ENCODE results near the gene ATP6V0B. TPM values are rescaled to one million over a fixed set of nuclear protein-coding genes. Genes with fewer than 3 reads are reported as not detected.

Gene ATP6V0B
- total RNA-seq, 2 experiments from 2014 or later, result 121 TPM

DNA sequence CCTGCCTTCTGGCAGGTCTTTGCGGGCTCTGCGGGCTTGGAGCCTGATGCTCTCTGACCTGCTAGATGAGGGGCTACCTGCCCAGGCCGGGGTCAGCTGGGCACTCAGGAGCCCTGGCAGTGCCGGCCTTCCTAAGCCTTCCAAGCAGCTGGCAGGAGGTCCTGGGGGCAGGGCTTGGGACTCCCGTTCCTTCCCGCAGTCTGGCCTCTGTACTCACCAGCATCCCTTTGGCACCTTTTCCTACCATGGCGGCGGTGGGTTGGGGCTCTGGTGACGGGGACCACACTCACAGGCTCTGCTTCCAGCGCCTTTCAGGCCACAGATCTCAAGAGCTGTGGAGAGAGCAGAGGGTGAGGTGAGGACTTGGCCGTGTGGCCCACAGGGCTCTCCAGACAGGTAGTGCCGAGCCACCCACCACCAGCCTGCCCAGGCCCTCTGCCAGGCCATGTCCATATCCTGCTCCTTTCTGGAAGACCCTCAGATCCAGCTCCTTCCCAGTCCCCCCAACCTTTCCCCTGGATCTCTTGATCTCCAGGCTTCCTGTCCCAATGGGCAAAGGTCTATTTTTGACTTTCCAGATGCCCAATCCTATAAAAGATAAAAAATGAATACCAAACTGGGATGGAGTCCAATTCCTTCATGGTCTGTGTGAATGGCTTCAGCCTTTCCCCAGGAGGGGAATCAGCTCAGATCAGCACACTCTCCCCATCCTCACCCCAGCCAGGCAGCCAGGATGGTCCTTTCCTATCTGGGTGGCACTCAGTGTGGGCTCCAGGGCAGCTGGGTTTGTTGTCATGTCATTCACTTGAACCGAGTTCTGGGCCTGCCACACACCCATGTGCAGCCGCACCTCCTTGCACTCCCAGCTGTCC, 49.5 kb downstream of the ATP6V0B start:
- ChIA-PET CTCF (interaction anchor here (1.5 kb wide), 1 partner anchor 12 kb away, joined by 9 read pairs; no protein-coding TSS in a partner anchor), POLR2A (no interaction called here)
- Mint-ChIP-seq H3K4me3 (no peak overlapping the region), H3K4me1 (peaks cover 12% of the 10 kb centered on the region), H3K27me3 (no peaks in the 10 kb centered on the region), H3K9me3 (no peaks in the 10 kb centered on the region), H3K36me3 (ENCODE audit: low read depth) (peaks cover 2% of the 10 kb centered on the region), H3K27ac (no peak overlapping the region)
- no peak for DNase-seq

GRCh38 chr1:44024903-44025525, 50.3 kb downstream of the ATP6V0B start:
- ChIA-PET CTCF (interaction anchor here (0.7 to 1.5 kb wide), 2 partner anchors 8 to 11 kb away, joined by 3 to 9 read pairs; no protein-coding TSS in a partner anchor), POLR2A (no interaction called here)
- DNase-seq, result no peak

GRCh38 chr1:44025816-44026215, 51.1 kb downstream of the ATP6V0B start:
- Mint-ChIP-seq H3K27me3 (no peaks in the 10 kb centered on the region), H3K4me3 (no peak overlapping the region), H3K4me1 (peaks cover 17% of the 10 kb centered on the region), H3K36me3 (ENCODE audit: low read depth) (peaks cover 2% of the 10 kb centered on the region), H3K9me3 (no peaks in the 10 kb centered on the region), H3K27ac (no peak overlapping the region)
- ChIA-PET CTCF (interaction anchor here (0.7 to 1.5 kb wide), 2 partner anchors 7 to 10 kb away, joined by 3 to 9 read pairs; no protein-coding TSS in a partner anchor), POLR2A (no interaction called here)
- no peak for DNase-seq

More at GRCh38 chr1:44024903-44025525, 50.3 kb downstream of the ATP6V0B start:
- H3K4me1 Mint-ChIP-seq, result peaks cover 17% of the 10 kb centered on the region
- no peak overlapping the region for H3K27ac Mint-ChIP-seq
- peaks cover 2% of the 10 kb centered on the region for H3K36me3 Mint-ChIP-seq (ENCODE audit: low read depth)
- no peaks in the 10 kb centered on the region for H3K27me3 Mint-ChIP-seq
- no peak overlapping the region for H3K4me3 Mint-ChIP-seq
- H3K9me3 Mint-ChIP-seq, result no peaks in the 10 kb centered on the region

DNA sequence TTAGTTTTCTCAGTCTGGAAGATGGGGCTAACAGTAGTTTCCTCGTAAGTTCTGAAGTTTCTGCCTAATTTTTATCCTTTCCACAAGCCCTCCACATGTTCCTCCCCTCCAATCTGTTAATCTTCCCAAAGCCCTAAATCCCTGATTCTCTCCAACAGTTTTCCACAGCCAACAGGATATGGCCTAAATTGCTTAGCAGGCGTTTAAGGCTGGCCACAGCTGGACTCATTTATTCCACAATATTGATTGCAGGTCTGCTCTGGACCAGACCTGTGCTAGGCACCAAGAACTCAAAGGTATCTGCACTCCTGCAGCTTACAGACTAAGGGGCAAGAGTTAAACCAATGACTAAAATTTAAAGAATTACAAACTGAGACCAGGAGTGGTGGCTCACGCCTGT, 52.6 kb downstream of the ATP6V0B start:
- Mint-ChIP-seq H3K9me3 (no peaks in the 10 kb centered on the region), H3K27me3 (no peaks in the 10 kb centered on the region), H3K36me3 (ENCODE audit: low read depth) (no peaks in the 10 kb centered on the region), H3K4me1 (peaks cover 26% of the 10 kb centered on the region), H3K4me3 (no peak overlapping the region), H3K27ac (no peak overlapping the region)
- ChIA-PET POLR2A (no interaction called here), CTCF (interaction anchor here (1.4 kb wide), 2 partner anchors 9 to 21 kb away, joined by 5 read pairs; no protein-coding TSS in a partner anchor)
- DNase-seq, result no peak

Other genes with a start within 250 kb of the ATP6V0B start
- under 1 TPM; 0.20 to 0.23 TPM for gene ARTN, start 41.2 kb upstream of the ATP6V0B start, total RNA-seq
- 10 to 100 TPM; 21.5 to 23.5 TPM for gene IPO13, start 28.0 kb upstream of the ATP6V0B start, total RNA-seq
- gene DPH2, start 5.0 kb upstream of the ATP6V0B start, total RNA-seq, result 10 to 100 TPM; 18.0 to 19.2 TPM
- gene B4GALT2, start 4.2 kb downstream of the ATP6V0B start, total RNA-seq, result 10 to 100 TPM; 13.0 to 15.5 TPM
- gene CCDC24, start 16.6 kb downstream of the ATP6V0B start, total RNA-seq, result 1 to 10 TPM; 1.8 to 2.2 TPM
- gene SLC6A9, start 56.5 kb downstream of the ATP6V0B start, total RNA-seq, result 1 to 10 TPM; 4.8 to 5.7 TPM
- not detected for gene KLF17, start 143.9 kb downstream of the ATP6V0B start, total RNA-seq
- not detected for gene KLF18, start 166.7 kb downstream of the ATP6V0B start, total RNA-seq
- 10 to 100 TPM; 39.6 to 40.2 TPM for gene DMAP1, start 238.5 kb downstream of the ATP6V0B start, total RNA-seq

All from activated CD4-positive, alpha-beta memory T cell treated with anti-CD3 and anti-CD28 coated beads, Interleukin-2, amount 10 ng/mL, durations not matched to agents 7 days and 5 days (primary cell).